Right ventricle myocardium inferior (tissue), 1 donor: ENCODE measurements around the gene C4BPB. TPM values are rescaled to one million over a fixed set of nuclear protein-coding genes. Genes with fewer than 3 reads are reported as not detected.
"Not testable (repeated sequence)": the region's sequence is repeated elsewhere in the genome, so short reads cannot be mapped to it uniquely, and the experiment has no call there.

Experiments
- ATAC-seq: fragments of 200-7000 bp; cut with Tn5 transposase; one replicate; pipeline ENCODE4 v1.9.1; 2020; ENCODE audit warnings: mild to moderate bottlenecking, moderate library complexity
- DNase-seq: peaks from one replicate; pipeline ENCODE4 v3.0.0; 2021; ENCODE audit errors: missing footprints
- intact Hi-C: fragments of 100-400 bp; cut with DNase I; formaldehyde crosslinking; loops from one replicate; pipeline ENCODE4 v1.11.0; 2022
- long read RNA-seq: library from polyadenylated mRNA; unstranded; transcript quantifications from one replicate; pipeline ENCODE4 v2.0.0, GENCODE V29; 2021
- total RNA-seq: library from RNA; stranded (reverse); fragmentation: NEBNext Ultra II Directional; extraction: Animal tissue kit (Norgen Biotek cat#: 25700); gene quantifications from one replicate; pipeline ENCODE4 v1.2.1, GENCODE V29; 2021
- donor health status: DM: no; HTN: yes; CAD: no; lungs with severe emphysema.

Gene C4BPB, protein sequence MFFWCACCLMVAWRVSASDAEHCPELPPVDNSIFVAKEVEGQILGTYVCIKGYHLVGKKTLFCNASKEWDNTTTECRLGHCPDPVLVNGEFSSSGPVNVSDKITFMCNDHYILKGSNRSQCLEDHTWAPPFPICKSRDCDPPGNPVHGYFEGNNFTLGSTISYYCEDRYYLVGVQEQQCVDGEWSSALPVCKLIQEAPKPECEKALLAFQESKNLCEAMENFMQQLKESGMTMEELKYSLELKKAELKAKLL
- not detected for total RNA-seq
- long read RNA-seq, partial matches to known transcripts = 0 of 2 reads
- long read RNA-seq, other reads (novel, unspliced or antisense) = 2 of 2 reads

DNA sequence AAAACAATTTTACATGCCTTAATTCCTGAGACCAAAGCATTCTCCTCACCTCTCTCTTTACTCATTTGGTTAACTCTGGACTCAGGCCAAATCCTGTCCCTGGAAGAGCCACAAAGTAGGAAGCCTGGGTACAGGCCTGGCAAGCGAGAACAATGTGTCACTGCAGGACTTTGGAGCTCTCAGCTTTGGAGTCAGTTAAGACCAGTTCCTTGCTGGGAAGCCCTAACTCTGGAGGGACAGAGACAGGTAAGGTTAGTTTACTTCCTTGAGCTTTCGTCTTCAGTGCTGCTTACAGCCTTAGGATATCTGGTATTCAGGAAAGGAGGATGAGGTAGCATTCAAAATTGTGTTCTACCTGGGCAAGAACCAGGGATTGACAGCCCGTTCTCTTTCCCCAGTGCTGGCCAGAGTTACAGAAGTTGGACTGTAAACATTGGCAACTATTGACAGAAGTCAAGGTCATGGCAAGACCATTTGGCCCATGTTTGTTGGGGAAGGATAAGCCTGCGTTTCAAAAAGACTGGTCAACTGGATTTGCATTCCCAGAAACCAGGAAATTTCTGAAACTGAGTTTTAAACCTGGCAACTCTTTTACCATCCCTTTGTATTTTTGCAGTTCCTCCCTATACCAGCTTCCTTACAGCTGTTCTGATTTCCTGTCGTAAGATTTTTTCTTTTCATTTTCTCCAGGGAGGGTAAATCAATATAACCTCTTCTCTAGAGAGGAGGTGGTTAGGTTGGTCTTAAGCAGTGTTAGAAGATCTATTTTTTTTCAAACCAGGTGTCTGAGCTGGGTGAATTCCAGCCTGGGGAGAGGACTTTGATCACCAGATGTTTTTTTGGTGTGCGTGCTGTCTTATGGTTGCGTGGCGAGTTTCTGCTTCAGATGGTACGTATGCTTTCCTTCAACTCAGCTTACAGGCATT is at the start of gene C4BPB:
Gene C4BPB, plus strand, starts transcription at position 160 of the 926 bp plus-strand sequence. Its CDS starts 672 bp downstream, at position 832.
- DNase-seq = no peak
- no peak for ATAC-seq
- intact Hi-C loops = no loop called here

DNA sequence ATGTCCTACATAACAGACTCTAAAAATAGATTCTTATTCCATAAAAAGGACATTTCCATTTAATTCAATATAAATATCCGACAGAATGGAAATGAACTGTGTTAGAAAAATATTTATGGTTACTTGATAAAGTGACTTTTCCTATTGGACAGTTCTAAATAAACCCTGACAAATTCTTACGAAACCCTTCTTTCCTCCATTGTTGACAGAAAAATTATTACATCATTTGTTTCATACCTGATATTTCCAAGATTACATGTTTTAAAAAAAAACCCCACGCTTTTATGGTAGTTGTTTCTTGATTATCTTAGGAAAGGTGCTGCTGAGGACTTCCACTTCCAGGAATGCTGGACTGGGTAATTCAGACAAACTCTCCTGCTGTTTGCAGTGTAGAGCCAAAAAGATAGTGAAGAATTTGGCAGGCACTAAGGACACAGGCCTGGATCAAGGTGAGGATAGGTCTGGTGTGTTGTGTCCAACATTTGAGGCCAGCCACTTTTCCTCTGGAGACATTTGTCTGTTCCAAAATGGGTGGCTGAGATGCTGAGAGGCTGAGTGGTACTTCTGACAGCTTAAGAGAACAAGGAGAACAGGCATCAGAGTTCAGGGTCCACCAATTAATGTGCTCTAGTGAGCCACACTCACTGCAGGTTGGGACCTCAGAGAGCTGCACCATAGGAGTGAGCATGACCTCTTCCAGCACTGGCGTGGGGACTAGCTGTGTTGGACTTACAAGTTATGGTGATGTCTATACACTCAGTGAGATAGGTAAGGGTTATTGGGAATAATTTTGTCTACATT is 49.1 kb upstream of the C4BPB start:
- intact Hi-C loops = no loop called here
- ATAC-seq (peak; percentile 93), DNase-seq (no peak)

DNA sequence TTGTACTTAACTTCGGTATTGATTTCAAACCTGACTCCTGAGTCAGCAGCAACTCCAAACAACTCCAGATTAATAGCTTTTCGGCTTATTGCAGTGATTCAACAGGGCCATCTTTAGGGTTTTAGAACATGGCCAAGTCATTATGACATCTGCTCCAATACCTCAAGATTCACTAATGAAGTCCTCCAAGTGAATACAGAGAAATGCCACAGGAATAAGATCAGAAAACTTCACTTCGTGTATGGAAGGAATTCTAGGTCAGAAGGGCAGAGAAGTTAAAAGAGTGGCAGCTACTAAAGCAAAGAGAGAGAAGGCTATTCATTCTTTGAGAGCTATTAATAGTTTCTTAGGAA is 48.5 kb upstream of the C4BPB start:
- no peak for DNase-seq
- intact Hi-C loops = no loop called here
- ATAC-seq = no peak

DNA sequence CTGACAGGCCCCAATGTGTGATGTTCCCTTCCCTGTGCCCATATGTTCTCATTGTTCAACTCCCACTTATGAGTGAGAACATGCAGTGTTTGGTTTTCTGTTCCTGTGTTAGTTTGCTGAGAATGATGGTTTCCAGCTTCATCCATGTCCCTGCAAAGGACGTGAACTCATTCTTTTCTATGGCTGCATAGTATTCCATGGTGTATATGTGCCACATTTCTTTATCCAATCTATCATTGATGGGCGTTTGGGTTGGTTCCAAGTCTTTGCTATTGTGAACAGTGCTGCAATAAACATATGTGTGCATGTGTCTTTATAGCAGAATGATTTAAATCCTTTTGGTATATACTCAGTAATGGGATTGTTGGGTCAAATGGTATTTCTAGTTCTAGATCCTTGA is 47.3 kb upstream of the C4BPB start:
- intact Hi-C loops, DNase-seq, ATAC-seq: not testable (repeated sequence)

GRCh38 chr1:207045453-207045852 is 43.2 kb upstream of the C4BPB start:
- DNase-seq (no peak), ATAC-seq (no peak)
- intact Hi-C loops = no loop called here

DNA sequence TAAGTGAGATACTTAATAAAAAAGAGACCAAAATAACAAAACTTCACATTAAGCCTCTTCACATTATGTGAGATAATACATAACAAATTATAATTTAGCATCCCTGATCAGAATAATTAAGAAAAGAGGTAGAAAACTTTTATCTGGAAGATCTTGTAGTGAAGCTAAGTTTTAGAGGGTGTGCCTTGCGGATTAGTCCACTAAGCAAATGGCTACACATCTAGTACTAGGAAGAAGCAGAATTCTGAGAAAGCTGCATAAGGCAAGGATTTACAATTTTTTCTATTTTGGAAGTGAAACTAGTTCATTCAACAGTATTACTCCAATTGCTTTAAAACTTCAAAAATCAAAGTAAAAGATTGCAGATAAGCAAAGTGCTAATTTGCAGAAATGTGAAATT is 41.2 kb upstream of the C4BPB start:
- intact Hi-C loops = no loop called here
- no peak for ATAC-seq
- no peak for DNase-seq

- intact Hi-C loops = no loop called here
- DNase-seq = no peak
- no peak for ATAC-seq
Observed at GRCh38 chr1:207048041-207048440, 40.6 kb upstream of the C4BPB start.

DNA sequence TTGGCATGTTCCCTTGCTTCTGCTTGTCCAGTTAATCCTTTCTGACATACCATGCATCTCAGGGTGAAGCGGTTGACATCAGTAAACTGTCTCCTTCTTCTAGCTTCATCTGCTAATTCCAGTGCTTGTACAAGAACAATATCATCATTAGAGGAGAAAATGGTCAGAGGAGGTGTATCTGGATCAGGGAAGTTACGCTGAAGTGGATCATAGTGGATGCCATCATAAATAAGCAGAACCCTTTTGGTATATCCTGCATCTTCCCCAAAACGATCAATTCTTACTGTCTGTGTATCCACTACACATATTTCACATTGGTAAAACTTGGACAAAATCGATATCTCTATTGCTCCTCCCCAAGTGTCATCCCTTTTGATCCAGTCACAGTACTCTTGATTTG is 39.6 kb upstream of the C4BPB start:
- intact Hi-C loops = no loop called here
- ATAC-seq (no peak), DNase-seq (no peak)

DNA sequence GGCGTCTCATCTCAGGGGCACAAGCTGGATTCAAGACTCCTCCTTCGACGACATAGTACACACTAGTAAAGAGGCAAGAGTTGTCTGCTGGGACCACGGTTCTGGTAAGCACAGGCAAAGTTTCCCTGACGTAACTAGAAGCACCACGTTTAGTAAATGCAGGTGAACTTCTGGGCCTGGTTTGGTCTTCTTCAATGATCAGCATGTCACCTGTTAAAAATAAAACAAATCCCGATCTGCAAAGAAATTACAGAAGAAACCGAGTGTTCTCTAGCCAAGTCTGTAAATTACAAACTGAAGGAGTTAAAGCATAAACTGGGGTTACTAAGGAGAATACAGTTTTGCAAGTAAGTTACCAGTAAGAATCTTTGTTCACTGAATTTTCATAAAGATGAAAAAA is 39.1 kb upstream of the C4BPB start:
- intact Hi-C loops = no loop called here
- no peak for ATAC-seq
- DNase-seq = no peak

DNA sequence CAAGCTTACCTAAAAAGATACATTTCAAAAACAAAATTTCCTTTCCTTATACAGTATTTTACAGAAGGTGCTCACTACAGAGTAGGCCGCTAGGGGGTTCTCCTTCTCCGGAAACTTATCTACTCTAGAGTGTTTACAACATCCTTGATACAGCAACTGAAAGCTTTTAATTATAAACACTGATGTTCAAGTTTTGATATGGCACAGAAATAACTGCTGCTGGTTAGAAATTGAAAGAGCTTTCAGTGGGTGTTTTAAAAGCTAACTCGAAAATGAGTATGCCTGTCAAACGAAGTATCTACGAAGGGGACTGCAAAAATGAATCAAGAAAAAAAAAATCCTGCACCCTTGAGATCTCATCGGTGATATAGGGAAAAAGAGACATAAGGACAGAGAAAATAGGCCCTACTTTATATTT is 38.7 kb upstream of the C4BPB start:
- ATAC-seq = peak; percentile 45
- intact Hi-C loops = loop anchor here (1.0 to 10.0 kb wide), 2 partner anchors 27 to 265 kb away; no protein-coding TSS in a partner anchor
- DNase-seq = no peak

DNA sequence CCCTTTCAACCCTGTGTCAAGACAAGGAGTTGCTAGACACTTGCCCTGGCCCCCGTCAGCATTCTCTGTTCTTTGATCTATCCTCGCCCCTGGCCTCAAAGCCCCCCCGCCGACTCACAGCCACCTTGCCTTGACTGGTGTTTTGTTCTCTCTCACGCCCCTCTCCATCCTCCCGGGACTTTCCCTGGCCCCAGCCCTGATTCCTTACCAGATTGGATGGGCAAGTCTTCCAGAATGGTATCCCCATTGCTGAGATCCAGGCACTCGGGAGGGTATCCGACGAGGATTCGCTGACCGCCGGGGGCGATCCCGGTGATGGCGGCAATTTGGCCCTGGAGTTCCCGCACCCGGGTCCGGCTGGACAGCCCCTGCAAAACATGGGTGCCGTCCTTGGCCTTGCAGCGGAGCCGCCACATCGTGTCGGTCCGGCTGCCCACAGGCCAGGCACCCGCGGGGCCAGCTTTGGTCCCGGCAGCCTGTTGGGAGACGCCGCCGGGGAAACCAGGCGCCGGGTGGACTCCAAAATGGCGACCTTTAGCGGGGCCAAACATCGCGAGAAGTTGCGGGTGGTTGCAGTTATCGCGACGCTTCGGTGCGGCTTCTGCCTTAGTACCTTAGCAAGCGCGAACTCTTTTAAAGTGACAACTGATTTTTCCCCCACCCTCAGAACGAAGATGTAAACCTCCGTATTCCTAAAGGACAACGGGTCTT is 38.0 kb upstream of the C4BPB start:
- intact Hi-C loops = loop anchor here (1.0 to 10.0 kb wide), 2 partner anchors 27 to 264 kb away; no protein-coding TSS in a partner anchor
- DNase-seq (peak; percentile 94), ATAC-seq (peak; percentile 63)

DNA sequence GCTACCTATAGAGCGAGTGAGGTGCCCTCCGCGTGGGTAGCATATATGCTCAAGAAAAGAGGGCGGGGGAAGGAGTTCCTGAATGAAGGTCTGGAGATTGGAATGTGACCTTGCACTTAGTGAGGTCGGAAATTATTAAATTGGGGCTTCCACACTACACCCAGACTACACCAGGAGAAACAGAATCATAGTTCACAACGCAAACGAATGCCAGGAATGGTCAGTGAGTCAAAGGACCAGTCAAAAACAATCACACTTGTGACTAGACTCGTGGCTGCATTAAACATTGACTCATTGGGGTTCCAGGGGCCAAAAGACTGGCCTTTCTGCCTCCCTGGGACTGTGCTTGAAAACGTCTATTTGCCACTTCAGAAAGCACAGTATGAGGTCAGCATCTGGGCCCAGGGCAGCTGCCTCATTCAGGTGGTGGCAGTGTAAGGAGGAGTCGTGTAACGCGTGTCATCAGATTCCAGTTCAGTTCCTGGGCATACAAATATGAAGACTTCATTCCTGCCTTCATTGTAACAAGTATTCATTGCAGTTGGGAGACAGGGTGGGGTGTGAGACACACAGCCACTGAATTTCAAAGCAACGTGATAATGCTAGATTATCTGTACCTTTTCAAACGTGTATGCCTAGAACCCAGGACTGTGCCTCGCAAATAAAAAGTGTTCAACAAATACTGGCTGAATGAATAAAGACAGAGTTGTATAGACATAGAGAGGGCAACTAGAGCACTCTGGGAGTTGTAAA is 37.3 kb upstream of the C4BPB start, which contains the start of gene YOD1:
Gene YOD1, minus strand, starts transcription at position 18 of the 753 bp plus-strand sequence. CDS start 178 bp downstream, outside the sequence.
- ATAC-seq = no peak
- intact Hi-C loops = loop anchor here (10.0 kb wide), 1 partner anchor 263 kb away; no protein-coding TSS in a partner anchor
- DNase-seq = no peak

- DNase-seq (peak; percentile 98), ATAC-seq (peak; percentile 92)
- intact Hi-C loops = loop anchor here (10.0 kb wide), 1 partner anchor 262 kb away; no protein-coding TSS in a partner anchor
Observed at GRCh38 chr1:207052911-207053769, 35.5 kb upstream of the C4BPB start, which contains the start of gene PFKFB2. PFKFB2 (plus strand) TSS chr1:207053275; CDS start chr1:207054718, 1,443 bp downstream.

- no peak for DNase-seq
- intact Hi-C loops = loop anchor here (10.0 kb wide), 1 partner anchor 260 kb away; no protein-coding TSS in a partner anchor
- ATAC-seq = no peak
Observed at GRCh38 chr1:207054491-207054890, 34.2 kb upstream of the C4BPB start.

GRCh38 chr1:207055386-207056001 is 33.2 kb upstream of the C4BPB start:
- ATAC-seq = no peak
- no peak for DNase-seq
- intact Hi-C loops = loop anchor here (10.0 kb wide), 1 partner anchor 259 kb away; no protein-coding TSS in a partner anchor

- ATAC-seq = no peak
- no peak for DNase-seq
- intact Hi-C loops = loop anchor here (10.0 kb wide), 1 partner anchor 258 kb away; no protein-coding TSS in a partner anchor
Observed at GRCh38 chr1:207056673-207057072, 32.0 kb upstream of the C4BPB start.
